SK-N-SH treated with all-trans-retinoic acid at 6 μM for 48 hours (cell line): ENCODE results near the gene CELF1.

Source experiments
- ARNTL ChIP-seq: fragments of 450-650 bp; formaldehyde crosslinking; IDR thresholded peaks from 2 replicates; pipeline ENCODE4 v1.5.0; 2020; ENCODE audit warnings: low read depth, mild to moderate bottlenecking, moderate library complexity, borderline replicate concordance
- CSDC2 ChIP-seq: fragments of 250-450 bp; sonication (Bioruptor Pico); IDR thresholded peaks from 2 replicates; pipeline ENCODE4 v1.5.0; 2020; ENCODE audit warnings: mild to moderate bottlenecking, moderate library complexity
- TCF4 ChIP-seq: fragments of 250-450 bp; sonication (Bioruptor Pico); IDR thresholded peaks from 2 replicates; pipeline ENCODE4 v1.8.0; 2021; ENCODE audit warnings: mild to moderate bottlenecking, moderate library complexity, borderline replicate concordance

DNA sequence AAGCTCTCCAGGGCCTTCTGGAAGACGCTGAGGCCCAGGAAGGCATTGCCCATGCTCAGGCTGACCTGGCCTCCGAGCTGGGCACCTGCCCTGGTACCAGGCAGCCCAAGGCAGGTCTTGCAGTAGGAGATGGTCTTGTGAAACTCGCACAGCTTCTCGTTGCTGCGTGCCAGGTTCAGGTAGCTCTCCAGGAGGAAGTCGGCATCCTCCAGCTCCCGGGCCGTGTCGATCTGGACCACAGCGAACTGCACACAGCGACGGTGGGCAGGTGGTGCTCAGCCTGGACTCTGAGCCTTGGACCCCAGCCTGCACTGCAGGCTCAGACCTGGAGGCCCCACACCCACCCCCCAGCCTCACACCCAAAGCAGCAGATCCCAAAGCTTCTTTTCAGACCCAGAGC, 105.0 kb downstream of the CELF1 start:
- no peak for TF ChIP-seq TCF4
- no peak for TF ChIP-seq CSDC2 (CRISPR knock-in tag)
- no peak for TF ChIP-seq ARNTL
